ENCODE data around the gene ZNF683.

Gene ZNF683

GRCh38 chr1:26357121-26357602, 15.4 kb downstream of the ZNF683 start:
- DNase-seq = no peak

DNA sequence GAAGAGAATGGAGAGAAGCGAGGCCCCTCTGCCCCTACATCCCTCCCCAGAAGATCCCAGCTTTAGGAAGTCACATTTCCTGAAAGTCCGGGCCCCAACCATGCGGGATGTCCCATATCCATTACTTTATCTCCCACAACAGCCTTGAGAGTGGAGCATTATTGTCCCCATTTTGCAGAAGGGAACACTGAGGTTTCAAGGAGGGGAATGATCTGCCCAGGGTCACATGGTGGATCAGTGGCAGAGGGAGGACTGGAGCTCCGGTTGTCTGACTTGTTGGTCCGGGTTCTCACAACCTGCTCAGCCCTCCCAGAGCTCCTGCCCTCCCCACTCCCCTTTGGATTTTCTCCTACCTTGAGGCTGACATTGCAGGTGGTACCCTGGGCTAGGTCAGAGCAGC, 16.4 kb downstream of the ZNF683 start:
- no peak for DNase-seq

DNA sequence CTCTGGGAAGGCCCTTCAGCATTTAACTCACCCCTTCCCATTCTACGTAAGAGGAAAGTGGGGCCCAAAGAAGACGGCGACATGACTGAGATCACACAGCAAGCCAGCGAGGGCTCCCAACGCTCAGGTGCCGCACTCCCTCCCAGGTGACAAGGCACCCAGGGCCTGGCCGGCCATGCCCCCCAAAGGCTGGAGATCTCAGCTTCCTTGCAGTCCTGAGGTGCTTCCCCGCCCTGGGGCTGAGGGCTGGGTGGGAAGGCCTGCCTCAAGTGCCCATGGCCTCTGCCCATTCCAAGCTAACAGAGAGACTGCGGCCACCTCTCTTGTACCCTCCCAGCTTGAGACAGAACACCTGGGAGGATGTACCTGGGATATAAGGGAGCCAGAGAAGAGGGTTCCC, 17.6 kb downstream of the ZNF683 start:
- no peak for DNase-seq

GRCh38 chr1:26353976-26354820, 18.4 kb downstream of the ZNF683 start, which contains the start of gene CRYBG2:
CRYBG2 (minus strand) TSS chr1:26354130; CDS start chr1:26346657, 7,473 bp downstream.
- DNase-seq = no peak

DNA sequence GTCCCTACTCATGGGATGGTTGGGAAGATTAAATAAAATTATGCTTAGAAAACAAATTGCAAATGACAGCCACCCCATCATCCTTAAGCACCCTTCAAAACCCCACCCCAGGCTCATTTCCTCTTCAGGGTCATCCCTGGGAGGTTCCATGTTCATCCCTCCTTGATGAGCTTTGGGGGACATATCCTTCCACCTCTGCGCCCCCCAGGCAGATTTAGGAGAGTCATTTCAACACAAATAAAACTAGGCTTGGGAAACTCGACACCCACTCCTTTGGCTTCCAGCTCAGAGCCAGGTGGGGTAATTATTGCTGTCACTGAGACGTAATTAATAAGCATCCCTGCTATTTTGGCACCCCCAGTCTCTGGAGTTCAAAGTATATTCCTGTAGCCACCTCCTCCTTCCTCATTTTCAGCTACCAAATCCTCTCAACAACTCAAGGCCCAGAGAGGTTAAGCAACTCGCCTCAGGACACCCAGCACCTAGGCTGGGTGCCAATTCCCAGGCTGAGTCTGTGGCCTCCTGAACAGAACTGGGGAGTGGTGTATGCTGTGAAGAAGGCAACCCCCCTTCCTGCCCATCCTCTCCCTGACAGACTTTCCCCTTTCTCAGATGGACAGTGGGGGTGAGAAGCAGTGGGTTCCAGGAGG, 19.2 kb downstream of the ZNF683 start:
- DNase-seq = no peak

DNA sequence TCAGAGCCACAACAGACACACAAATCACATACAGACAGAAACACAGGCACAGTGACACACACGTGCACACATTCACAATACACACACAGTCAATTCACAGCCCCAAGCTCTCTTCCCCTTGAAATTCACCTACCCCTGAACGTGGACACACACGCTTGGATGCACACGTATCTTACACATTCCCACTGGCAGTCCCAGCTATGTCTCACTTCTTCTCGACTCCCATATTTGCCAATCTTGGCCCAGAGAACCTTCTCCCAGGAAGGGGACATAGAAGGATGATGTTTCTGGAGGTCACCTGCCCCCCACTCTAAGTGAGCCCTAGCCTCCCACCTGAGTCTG, 20.2 kb downstream of the ZNF683 start:
- DNase-seq = no peak

DNA sequence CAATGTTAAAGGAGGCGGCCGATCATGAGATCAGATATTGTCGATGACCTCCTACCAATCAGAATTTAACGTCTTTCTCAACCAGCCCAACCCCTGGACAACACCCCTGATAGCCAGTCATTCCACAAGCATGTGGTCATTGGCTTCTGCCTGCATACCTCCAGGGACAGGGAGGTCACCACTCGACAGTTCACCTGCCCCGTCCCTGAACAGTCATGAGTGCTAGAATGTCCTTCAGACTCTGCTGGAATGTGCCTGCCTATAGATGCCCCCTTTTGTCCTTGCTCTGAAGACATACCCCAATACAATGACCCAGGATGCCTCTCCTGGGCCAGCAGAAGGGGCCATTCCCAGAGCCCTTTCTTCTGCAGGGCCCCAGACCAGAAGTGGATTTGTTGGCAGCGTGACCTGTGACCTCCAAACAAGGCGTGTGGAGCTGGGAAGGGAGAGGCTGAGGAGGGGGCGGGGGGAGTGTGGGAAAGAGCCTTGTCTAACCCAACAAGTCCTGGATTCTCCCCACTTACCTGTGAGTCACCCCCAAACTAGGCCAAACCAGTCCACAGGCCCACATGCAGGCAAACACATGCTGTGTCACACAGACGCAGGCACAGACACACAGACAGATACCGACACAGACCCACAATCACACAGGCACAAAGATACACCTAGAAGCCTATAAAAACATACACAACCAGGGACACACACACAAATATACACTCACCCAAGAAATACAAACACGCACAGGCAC, 20.8 kb downstream of the ZNF683 start:
- DNase-seq = peak; percentile 37

- no peak for DNase-seq
These were observed 21.6 kb downstream of the ZNF683 start for GRCh38 chr1:26350701-26351589.

- no peak for DNase-seq
These were observed 22.2 kb downstream of the ZNF683 start for GRCh38 chr1:26350343-26350700.

GRCh38 chr1:26349877-26350244, 22.7 kb downstream of the ZNF683 start:
- no peak for DNase-seq

DNA sequence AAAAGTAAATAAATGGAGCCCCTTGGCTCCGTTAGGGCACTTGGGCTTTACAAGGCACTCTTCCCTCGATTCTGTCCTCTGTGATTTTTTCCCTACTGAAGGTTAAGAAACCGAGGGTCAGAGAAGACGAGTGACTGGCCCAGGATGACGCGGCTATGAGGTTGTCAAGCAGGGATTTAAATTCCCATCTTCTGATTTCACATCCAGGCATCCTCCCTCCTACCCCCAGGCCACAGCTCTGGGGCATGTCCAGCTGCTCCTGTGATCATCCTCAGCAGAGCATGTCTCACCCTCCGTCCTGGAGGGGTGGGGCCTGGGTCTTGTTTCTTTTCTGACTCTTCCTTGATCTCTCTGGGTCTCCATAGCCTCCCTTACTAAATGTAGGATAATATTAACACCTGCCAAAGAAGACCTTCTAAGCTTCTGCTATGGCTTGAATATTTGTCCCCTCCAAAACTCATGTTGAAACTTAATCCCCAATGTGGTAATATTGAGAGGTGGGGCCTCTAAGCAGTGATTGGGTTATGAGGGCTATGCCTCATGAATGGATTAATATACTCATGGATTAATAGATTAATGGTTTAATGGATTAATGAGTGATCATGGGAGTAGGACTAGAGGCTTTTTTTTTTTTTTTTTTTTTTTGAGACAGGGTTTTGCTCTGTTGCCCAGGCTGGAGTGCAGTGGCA, 23.2 kb downstream of the ZNF683 start:
- DNase-seq = peak; percentile 26

- DNase-seq = no peak
These were observed 26.1 kb downstream of the ZNF683 start for GRCh38 chr1:26346274-26347033.

DNA sequence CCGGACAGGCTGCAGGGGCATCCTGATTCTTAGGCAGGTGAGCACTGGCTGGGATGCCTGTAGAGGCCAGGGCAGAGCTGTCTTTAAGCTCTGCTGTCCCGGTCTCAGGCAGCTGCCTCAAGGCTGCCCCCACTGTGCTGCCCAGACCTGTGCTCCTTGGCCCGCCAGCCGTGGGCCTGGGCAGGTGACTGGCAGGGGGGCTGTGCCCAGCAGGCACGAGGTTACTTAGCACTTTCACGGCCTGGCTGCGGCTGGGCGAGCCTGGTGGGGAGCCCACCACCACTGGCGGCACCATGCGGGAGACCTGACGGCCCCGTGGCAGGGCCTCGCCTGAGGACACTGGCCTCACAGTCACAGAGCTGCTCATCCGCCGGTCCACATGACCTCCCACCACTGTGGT, 26.8 kb downstream of the ZNF683 start:
- no peak for DNase-seq

DNA sequence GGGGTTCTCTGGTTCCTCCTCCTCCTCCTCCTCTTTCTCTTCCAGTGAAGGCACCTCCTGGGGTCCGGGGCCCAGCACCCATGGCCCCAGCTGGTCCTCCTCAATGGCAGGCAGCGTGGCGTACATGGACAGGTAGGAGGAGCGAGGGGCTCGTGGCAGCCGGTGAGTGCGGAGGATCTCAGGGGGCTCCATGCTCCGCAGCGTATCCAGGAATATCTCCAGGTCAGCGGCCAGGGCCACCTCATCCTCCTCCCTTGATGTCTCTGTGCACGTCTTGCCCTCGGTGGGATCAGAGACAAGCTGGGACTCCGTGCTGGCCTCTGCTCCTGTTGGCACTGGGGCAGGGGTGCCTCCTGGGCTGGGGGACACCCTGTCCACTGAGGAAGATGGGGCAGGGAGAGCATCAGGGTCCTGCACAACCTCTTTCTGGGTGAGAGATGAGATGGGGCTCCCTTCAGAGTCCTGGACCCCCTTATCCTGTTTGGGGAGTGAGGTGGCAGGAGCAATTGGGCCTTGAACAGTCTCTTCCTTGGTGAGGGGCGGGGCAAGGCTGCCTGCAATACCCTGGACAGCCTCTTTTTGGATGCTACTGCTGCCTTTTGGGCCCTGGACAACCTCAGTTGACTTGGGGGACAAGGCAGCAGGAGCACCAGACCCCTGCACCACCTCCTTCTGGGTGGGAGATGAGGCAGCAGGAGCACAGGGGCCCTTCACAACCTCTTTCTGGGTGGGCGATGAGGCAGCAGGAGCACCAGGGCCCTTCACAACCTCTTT, 28.2 kb downstream of the ZNF683 start:
- no peak for DNase-seq

DNA sequence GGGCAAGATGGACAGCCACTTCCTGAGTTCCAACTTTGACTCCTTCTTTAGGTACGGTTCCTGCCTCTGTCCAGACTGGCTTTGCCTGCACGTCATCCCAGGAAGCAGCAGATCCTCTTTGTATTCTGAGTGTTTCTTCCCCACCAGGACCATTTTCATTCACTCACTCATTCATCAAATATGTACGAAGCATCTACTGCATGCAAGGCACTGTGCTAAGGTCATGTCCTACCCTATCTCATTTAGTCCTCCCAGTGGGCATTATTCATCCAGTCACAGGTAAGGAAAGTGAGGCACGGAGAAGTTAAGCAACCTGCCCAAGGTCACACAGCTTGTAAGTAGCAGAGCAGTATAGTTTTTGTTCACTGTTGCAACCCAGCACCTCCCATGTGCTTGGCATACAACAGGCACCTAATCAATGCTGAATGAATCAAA, 32.5 kb downstream of the ZNF683 start:
- no peak for DNase-seq

DNA sequence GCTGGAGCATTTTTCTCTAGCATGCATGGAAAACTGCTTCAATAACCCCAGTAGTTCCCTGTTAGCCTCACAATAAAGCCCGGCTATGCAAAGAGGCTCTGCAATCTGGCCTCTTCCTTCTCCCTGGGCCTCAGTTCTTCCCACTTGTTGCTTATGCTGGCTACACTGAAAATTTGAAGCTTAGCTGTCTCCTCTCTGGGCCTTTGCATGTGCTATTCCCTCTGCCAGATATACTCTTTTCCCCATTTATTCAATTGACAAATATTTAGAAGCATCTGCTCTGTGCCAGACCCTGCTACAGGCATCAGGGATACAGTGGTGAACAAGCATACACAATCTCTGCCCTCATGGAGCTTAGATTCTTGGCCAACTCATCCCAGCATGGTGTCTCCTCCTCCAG, 33.9 kb downstream of the ZNF683 start:
- no peak for DNase-seq

DNA sequence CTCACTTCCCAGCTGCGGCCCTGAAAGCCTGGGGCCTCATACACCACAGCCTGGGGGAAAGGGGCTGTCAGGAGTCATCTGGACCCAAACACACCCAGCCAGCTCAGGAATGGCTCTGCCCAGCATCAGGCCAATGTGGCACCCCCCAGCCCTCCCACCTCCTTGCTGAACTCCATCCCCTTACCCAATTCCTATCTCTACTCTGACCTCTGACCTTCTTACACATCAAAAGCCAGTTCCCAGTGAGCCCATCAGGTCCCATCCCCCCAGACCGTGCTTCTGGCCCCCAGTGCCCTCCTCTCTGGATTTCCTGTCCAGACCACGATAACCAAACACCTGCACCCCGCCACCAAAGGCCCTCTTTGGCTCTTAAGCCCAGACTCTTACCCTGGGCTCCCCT, 34.9 kb downstream of the ZNF683 start:
- DNase-seq = no peak

- no peak for DNase-seq
These were observed 35.4 kb downstream of the ZNF683 start for GRCh38 chr1:26337206-26337535.

GRCh38 chr1:26336477-26337205, 35.9 kb downstream of the ZNF683 start:
- DNase-seq = no peak
